Panc1 (cell line): Measurements from ENCODE around the gene SMAD6. TPM values are rescaled to one million over a fixed set of nuclear protein-coding genes. Genes with fewer than 3 reads are reported as not detected.

Experiments used
- ATAC-seq: fragments of 200-7000 bp; cut with Tn5 transposase; 2 replicates; pipeline ENCODE4 v1.9.1; 2020; ENCODE audit warnings: mild to moderate bottlenecking, moderate library complexity
- BruUV-seq: library from RNA; stranded (reverse); fragments of 400-500 nt; replicated peaks from 2 replicates; lab custom pipeline; 2021; lab: Mats Ljungman, UMichigan
- CTCF ChIA-PET: fragments of 300-600 bp; sonication (Branson Sonifier 250); formaldehyde crosslinking; loops from one replicate; lab custom pipeline; 2022; ENCODE audit warnings: antibody characterized with exemption; lab: Charles Lee
- POLR2A ChIA-PET: fragments of 300-600 bp; sonication (Branson Sonifier 250); formaldehyde crosslinking; loops from one replicate; lab custom pipeline; 2022; ENCODE audit warnings: antibody characterized with exemption; lab: Charles Lee
- DNase-seq: peaks from one replicate; pipeline ENCODE4 v3.0.0-alpha.2; 2010; ENCODE audit warnings: low read depth, low spot score
- H3K27ac ChIP-seq: 2 replicates; pipeline ENCODE4 v1.5.1; 2011; ENCODE audit warnings: mild to moderate bottlenecking, low read length, inconsistent platforms
- H3K27me3 ChIP-seq: fragments of 200-500 bp; sonication (Bioruptor generic); 2 replicates; pipeline ENCODE4 v1.6.0; 2014; ENCODE audit warnings: low read length, inconsistent platforms; ENCODE audit not compliant: control insufficient read depth, insufficient read depth
- H3K36me3 ChIP-seq: fragments of 200-500 bp; sonication (Bioruptor generic); 2 replicates; pipeline ENCODE4 v1.5.1; 2014; ENCODE audit warnings: inconsistent platforms, mild to moderate bottlenecking, low read length, moderate library complexity; ENCODE audit not compliant: control insufficient read depth, insufficient read depth
- H3K4me1 ChIP-seq: 2 replicates; pipeline ENCODE4 v1.5.1; 2011; ENCODE audit warnings: inconsistent platforms, mild to moderate bottlenecking, low read length, moderate library complexity; ENCODE audit not compliant: control insufficient read depth, insufficient read depth
- H3K4me3 ChIP-seq, 2 experiments: 2 replicates each; pipeline ENCODE4 v1.5.1; 2011 to 2012; ENCODE audit warnings: low read depth in 2 of 2, low read length in 2 of 2, mild to moderate bottlenecking in 2 of 2, inconsistent platforms in 1 of 2, moderate library complexity in 1 of 2
- H3K9me3 ChIP-seq: fragments of 200-500 bp; sonication (Bioruptor generic); 2 replicates; pipeline ENCODE4 v1.5.1; 2014; ENCODE audit warnings: low read depth, mild to moderate bottlenecking, inconsistent platforms, low read length, moderate library complexity; ENCODE audit not compliant: control insufficient read depth, insufficient read depth
- CTCF ChIP-seq: fragments of 450-650 bp; IDR thresholded peaks from 2 replicates; pipeline ENCODE4 v1.5.1; 2017; ENCODE audit warnings: mild to moderate bottlenecking
- POLR2AphosphoS5 ChIP-seq: IDR thresholded peaks from 2 replicates; pipeline ENCODE4 v1.6.1; 2012; ENCODE audit warnings: mild to moderate bottlenecking, low read depth, low read length, moderate library complexity
- REST ChIP-seq, 2 experiments: IDR thresholded peaks; 2 replicates each; pipeline ENCODE4 v1.6.1; 2011 to 2012; ENCODE audit warnings: low read depth in 2 of 2, control low read depth in 1 of 2, low read length in 1 of 2, mild to moderate bottlenecking in 1 of 2, moderate library complexity in 1 of 2; ENCODE audit not compliant: insufficient read depth in 1 of 2
- SIN3A ChIP-seq: IDR thresholded peaks from 2 replicates; pipeline ENCODE4 v1.6.1; 2012; ENCODE audit warnings: low read depth, mild to moderate bottlenecking, low read length, moderate library complexity, borderline replicate concordance; ENCODE audit not compliant: insufficient read depth
- TCF7L2 ChIP-seq: IDR thresholded peaks from 2 replicates; pipeline ENCODE4 v1.6.1; 2011; ENCODE audit warnings: mild to moderate bottlenecking, low read depth, low read length, inconsistent platforms
- in situ Hi-C: cut with HindIII; loops from 2 replicates; pipeline ENCODE4 v1.10.0; 2016; ENCODE audit warnings: low sequenced_read_pairs, low pct_unique_long_range_greater_than_20kb
- intact Hi-C: fragments of 100-400 bp; cut with micrococcal nuclease; formaldehyde crosslinking; loops from one replicate; pipeline ENCODE4 v1.10.0; 2022; ENCODE audit not compliant: unreplicated experiment
- total RNA-seq: library from RNA; stranded (reverse); gene quantifications from one replicate; pipeline ENCODE4 v1.2.1, GENCODE V29; 2021; ENCODE audit not compliant: unreplicated experiment

SMAD6 gene
- total RNA-seq, 1 experiment from 2014 or later: 45.9 TPM

GRCh38 chr15:66700412-66700801 lies 1.6 kb upstream of the SMAD6 start:
- Histone ChIP-seq H3K27me3 (no peaks in the 10 kb centered on the region), H3K4me1 (peaks cover 32% of the 10 kb centered on the region), H3K27ac (peak overlapping the region; percentile 85), H3K36me3 (no peaks in the 10 kb centered on the region), H3K4me3 (peak overlapping the region; percentile 56 to 68), H3K9me3 (no peaks in the 10 kb centered on the region)
- TF ChIP-seq POLR2AphosphoS5 (no peak), CTCF (no peak), TCF7L2 (no peak), SIN3A (no peak), REST (IDR thresholded peaks at IDR 0.05; ENCODE audit: insufficient read depth in 1 of 2, low read depth in 2 of 2, low read length in 1 of 2) (no peak)
- no TSS peak for BruUV-seq
- ChIA-PET CTCF (interaction anchor here (0.7 to 1.3 kb wide), 3 partner anchors 72 to 151 kb away, joined by 3 to 6 read pairs (median 6); no protein-coding TSS in a partner anchor), POLR2A (interaction anchor here (0.6 kb wide), 2 partner anchors 69 to 1167 kb away, joined by 4 read pairs; no protein-coding TSS in a partner anchor)
- intact Hi-C loops: no loop called here
- no peak for ATAC-seq
- in situ Hi-C loops: no loop called here
- DNase-seq: no peak

GRCh38 chr15:66700802-66701421 lies 1.1 kb upstream of the SMAD6 start:
- in situ Hi-C loops (no loop called here), intact Hi-C loops (no loop called here)
- DNase-seq (no peak), ATAC-seq (peak; percentile 76)
- POLR2A ChIA-PET: interaction anchor here (0.6 kb wide), 4 partner anchors 68 to 1167 kb away, joined by 3 to 4 read pairs (median 4); no protein-coding TSS in a partner anchor
- Histone ChIP-seq H3K27ac (peak overlapping the region; percentile 95), H3K9me3 (no peaks in the 10 kb centered on the region), H3K27me3 (no peaks in the 10 kb centered on the region), H3K4me3 (peak overlapping the region; percentile 91 to 97), H3K4me1 (peaks cover 37% of the 10 kb centered on the region), H3K36me3 (no peaks in the 10 kb centered on the region)
- CTCF ChIA-PET: interaction anchor here (0.7 to 1.3 kb wide), 3 partner anchors 72 to 151 kb away, joined by 3 to 6 read pairs (median 6); no protein-coding TSS in a partner anchor
- TF ChIP-seq POLR2AphosphoS5 (peak; percentile 61), CTCF (no peak), SIN3A (peak; percentile 78; the same call in 1 of the 2 replicates), REST (IDR thresholded peaks at IDR 0.05; ENCODE audit: insufficient read depth in 1 of 2, low read depth in 2 of 2, low read length in 1 of 2) (no peak), TCF7L2 (peak; percentile 94)
- BruUV-seq: no TSS peak
